GM19455 (cell line): ENCODE measurements around the gene GP1BA.

Source experiments
- ATAC-seq: cut with Tn5 transposase; IDR thresholded peaks from one replicate; pipeline ENCODE4 v1.9.1; 2021; ENCODE audit not compliant: unreplicated experiment

GP1BA gene

DNA sequence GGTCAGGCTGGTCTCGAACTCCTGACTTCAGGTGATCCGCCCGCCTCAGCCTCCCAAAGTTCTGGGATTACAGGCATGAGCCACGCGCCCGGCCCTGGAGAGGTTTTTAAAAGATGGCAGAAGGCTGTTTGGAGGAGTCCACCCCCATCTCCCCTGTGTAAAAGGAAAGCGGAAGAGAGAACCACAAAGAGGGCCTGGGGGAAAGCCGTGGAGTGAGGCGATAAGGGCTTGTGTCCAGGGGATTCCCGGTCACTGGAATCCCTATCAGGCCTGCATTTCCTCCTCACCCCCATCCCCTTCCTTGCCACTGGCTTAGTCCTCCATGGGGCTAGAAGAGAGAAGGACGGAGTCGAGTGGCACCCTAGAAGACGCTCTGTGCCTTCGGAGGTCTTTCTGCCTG, at the start of gene GP1BA:
Gene GP1BA, plus strand, starts transcription at position 315 of the 400 bp plus-strand sequence. CDS start 328 bp downstream, outside the sequence.
- ATAC-seq, result no peak

DNA sequence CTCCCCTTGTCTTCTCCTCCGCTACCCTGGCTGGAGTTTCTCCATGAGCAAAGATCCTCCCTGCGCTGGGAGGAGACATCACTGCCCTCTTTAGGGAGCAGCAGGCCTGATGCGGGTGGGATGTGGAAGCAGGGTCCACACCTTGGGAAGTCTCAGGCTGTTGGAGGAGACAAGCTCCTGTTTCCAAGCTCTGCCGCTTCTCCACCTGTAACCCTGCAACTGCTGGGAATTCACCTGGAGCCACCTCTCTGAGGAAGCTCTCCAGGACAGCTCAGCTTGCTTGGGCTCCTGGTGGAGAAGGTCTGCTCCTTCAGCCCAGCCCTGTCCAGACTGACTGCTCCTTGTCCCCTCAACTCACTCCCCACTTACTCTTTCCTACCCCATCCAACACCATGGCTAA, 47.6 kb upstream of the GP1BA start:
- ATAC-seq, result no peak

DNA sequence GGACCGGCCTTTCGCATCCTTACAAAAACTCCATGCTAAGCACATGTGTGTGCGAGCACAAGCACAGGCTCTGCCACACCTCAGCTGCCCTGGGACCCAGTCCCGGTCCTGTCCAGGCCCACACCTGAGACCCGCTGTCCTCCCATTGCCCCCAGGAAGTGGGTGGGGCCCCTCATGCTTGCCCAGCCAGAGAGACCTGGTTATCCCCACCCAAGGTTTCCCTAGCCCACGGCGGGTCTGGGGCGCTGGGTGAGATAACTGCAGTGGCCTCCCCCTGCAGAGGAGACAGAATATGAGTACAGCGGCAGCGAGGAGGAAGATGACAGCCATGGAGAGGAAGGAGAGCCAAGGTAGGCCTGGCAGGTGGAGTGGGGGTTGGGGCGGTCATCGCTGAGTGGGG, 45.2 kb upstream of the GP1BA start:
- ATAC-seq, result no peak

DNA sequence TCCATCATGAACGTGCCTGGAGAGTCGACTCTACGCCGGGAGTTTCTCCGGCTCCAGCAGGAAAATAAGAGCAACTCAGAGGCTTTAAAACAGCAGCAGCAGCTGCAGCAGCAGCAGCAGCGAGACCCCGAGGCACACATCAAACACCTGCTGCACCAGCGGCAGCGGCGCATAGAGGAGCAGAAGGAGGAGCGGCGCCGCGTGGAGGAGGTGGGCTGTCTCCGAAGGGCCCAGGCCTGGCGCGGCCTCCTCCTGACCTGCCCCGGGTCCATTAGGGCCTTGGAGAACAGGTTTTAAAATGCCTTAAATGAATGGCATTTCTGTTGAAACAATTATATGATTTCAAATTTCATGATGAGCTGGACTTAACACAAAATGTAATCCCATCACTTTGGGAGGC, 44.5 kb upstream of the GP1BA start:
- no peak for ATAC-seq

GRCh38 chr17:4891411-4892410, 40.4 kb upstream of the GP1BA start:
- ATAC-seq, result no peak

DNA sequence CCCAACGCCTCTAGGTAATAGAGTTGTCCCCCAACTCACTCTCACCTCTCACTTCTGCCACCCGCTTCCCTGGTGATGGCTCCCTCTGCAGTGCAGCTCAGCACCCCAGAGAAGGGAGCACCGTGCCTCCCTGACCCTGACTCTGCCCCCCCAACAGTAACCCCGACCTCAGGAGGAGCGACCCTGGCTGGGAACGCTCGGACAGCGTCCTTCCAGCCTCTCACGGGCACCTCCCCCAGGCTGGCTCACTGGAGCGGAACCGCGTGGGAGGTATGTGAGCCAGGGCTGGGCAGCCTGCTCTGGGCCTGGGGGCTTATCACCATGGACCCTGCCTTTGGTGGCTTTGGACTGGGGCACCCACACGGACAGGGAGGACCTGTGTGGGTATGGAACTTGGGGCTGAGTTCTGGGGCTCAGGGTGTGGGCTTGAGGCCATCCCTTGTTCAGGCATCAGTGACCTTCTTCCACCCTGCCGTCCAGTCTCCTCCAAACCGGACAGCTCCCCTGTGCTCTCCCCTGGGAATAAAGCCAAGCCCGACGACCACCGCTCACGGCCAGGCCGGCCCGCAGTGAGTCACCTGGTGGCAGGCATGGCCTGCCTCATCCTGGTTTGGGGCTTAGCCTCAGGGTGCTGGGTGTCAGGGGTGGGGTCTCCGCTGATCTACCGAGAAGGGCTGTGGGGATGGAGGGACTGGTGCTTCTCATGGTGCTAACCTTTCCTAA, 39.4 kb upstream of the GP1BA start:
- no peak for ATAC-seq

DNA sequence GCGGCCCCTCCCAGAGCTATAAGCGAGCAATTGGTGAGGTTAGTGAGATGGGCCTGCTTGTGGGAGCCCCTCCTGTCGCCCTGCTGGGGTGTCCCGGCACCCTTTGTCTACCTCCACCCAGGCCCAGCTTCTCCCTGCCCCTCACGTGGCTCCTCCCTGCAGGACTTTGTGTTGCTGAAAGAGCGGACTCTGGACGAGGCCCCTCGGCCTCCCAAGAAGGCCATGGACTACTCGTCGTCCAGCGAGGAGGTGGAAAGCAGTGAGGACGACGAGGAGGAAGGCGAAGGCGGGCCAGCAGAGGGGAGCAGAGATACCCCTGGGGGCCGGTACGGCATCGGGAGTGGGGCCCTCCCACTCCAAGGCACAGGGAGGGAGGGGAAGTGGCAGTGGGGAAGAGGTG, 38.8 kb upstream of the GP1BA start:
- no peak for ATAC-seq

DNA sequence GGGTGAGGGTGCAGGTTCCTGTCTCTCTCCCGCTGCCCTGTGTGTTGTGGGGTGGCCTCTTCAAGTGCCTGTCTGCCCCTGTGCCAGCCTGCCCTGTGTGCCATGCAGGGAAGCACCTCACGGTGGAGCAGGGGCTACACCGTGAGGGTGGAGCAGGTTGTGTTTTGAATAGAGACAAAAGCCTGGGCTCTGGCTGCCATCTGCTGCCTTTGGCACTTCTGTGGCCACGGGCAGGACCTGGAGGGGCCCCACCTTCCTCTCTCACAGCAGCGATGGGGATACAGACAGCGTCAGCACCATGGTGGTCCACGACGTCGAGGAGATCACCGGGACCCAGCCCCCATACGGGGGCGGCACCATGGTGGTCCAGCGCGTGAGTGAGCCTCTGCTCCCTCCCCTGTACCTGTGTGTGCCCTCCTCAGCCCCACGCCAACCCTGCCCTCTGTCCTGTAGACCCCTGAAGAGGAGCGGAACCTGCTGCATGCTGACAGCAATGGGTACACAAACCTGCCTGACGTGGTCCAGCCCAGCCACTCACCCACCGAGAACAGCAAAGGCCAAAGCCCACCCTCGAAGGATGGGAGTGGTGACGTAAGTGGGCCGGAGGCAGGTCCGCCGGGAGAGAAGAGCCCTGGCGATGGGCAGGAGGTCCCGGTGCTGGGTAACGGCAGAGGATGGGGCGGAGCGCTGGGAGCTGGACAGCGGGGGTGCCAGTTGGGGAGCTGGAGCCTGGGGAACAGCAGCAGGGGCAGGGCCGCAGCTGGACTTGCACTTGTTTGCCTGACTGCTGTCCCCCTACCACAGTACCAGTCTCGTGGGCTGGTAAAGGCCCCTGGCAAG, 38.1 kb upstream of the GP1BA start:
- no peak for ATAC-seq

DNA sequence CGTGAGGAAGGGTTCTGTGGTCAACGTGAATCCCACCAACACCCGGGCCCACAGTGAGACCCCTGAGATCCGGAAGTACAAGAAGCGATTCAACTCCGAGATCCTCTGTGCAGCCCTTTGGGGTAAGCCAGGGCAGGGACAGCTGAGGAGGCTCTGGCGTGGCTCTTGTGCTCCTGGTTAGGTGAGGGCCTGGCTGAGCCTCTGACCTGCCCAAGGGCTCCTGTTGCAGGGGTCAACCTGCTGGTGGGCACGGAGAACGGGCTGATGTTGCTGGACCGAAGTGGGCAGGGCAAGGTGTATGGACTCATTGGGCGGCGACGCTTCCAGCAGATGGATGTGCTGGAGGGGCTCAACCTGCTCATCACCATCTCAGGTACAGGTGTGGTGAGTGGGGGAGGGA, 37.0 kb upstream of the GP1BA start:
- no peak for ATAC-seq

DNA sequence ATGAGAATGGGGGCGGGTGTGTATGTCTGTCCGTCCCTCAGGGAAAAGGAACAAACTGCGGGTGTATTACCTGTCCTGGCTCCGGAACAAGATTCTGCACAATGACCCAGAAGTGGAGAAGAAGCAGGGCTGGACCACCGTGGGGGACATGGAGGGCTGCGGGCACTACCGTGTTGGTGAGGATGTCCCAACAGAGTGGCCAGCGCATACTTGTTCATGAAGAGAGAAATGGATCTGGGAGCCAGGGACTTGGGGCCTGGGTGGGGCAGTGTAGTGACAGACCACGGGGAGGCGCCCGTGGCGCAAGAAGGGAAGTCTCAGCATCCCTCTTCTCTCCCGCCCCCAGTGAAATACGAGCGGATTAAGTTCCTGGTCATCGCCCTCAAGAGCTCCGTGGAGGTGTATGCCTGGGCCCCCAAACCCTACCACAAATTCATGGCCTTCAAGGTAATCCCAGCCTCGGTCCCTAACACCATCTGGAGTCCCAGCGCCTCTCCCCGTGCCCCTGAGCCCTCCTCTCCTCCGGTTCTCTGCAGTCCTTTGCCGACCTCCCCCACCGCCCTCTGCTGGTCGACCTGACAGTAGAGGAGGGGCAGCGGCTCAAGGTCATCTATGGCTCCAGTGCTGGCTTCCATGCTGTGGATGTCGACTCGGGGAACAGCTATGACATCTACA, 36.3 kb upstream of the GP1BA start:
- ATAC-seq, result no peak

DNA sequence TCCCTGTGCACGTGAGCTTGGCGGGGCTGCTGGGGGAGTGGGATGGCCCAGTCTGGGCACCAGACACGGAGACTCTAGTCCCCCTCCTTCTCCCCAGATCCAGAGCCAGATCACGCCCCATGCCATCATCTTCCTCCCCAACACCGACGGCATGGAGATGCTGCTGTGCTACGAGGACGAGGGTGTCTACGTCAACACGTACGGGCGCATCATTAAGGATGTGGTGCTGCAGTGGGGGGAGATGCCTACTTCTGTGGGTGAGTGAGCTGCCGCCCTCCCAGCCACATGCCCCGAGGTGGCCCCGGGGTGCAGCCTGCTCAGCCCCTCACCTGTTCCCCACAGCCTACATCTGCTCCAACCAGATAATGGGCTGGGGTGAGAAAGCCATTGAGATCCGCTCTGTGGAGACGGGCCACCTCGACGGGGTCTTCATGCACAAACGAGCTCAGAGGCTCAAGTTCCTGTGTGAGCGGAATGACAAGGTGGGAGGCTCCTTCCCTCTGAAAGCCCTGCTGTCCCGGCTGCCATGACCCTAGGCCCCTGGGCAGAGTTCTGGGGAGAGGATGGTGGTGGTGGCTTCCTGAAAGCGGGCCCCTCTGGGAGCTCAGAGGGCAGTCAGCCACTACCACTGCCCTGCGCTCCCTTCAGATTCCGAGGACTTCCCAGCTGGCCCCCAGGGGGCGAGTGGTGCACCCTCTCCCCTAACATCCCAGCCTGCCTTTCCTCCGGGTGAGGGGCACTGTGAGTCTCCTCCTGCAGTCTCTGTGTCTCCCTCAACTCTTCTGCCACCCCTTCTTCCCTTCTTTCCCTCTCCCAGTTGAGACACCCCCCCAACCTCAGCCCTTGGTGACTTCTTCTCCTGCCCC, 35.5 kb upstream of the GP1BA start:
- ATAC-seq, result no peak

DNA sequence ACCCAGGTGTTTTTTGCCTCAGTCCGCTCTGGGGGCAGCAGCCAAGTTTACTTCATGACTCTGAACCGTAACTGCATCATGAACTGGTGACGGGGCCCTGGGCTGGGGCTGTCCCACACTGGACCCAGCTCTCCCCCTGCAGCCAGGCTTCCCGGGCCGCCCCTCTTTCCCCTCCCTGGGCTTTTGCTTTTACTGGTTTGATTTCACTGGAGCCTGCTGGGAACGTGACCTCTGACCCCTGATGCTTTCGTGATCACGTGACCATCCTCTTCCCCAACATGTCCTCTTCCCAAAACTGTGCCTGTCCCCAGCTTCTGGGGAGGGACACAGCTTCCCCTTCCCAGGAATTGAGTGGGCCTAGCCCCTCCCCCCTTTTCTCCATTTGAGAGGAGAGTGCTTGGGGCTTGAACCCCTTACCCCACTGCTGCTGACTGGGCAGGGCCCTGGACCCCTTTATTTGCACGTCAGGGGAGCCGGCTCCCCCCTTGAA, 34.8 kb upstream of the GP1BA start:
- no peak for ATAC-seq

GRCh38 chr17:4897785-4898184, 34.3 kb upstream of the GP1BA start:
- no peak for ATAC-seq

DNA sequence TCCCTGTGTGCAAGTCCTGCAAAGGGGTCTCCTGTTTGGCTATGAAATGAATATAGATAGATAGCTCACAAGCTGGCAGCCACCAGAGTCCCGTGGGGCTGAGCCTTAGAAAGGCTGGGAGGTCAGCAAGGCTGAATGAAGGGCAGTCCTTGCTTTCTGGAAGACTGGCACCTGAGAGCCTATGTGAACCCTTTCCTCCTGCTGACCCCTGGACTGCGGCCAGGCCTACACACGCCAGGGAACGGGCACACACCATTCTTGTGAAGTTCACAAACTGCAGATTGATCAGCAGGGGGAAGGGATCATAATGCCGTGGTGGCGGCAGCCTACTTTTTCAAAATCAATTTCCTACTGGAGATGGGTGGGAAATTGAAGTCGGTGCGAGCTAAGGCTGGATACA, 33.7 kb upstream of the GP1BA start:
- ATAC-seq, result no peak

DNA sequence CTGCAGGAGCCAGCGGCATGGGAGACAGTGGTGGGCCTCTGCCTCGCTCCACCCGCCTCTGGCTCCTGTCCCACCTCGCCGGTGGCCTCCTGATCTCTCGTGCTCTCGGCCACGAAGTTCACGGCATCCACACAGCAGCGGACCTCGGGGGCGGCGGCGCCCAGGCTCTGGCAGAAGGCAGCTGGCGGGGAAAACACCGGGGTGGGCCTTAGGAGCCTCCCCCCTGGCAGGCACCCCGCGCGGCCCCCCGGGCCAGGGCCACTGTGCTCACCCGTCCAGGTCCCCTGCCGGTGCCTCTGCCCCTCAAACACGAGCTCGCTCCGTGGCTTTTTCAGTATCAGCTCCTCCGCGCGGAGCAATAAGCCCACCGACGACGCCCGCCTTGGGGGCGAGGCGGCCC, 33.1 kb upstream of the GP1BA start:
- peak; percentile 11 for ATAC-seq

DNA sequence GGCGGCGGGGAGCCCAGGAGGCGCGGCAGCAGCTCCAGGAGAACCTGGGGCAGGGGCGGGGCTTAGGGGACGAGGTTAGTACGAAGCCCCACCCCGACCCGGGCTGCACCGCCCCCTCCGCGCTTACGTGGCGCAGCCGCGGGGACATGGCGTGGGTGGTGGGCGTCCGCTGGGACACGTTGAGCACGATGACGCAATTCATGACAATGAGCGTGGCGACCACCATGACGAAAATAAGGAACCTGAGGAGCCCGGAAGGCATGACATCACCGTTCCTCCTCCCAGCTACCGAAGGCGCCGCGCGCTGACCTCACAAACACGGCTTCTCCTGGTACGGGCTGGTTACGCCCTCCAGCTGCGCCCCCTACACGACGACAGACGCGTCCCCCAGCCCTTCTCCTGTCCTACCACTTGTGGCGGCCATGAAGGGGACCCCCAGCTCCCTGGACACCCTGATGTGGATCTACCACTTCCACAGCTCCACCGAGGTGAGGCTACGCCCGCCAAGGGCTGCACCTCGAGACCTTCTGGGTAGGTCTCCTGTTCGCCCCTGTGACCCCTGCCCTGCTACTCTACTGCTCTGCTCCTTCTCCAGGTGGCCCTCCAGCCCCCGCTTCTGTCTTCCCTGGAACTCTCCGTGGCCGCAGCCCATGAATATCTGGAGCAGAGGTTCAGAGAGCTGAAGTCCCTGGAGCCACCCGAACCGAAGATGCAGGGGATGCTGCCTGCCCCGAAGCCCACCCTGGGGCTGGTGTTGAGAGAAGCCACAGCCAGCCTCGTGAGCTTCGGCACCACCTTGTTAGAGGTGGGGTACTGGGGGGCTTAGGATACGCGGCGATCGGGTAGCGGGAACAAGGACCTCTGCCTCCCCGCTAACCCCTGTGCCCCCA, 32.5 kb upstream of the GP1BA start, which contains the start of gene C17orf107:
Gene C17orf107, plus strand, starts transcription at position 196 of the 890 bp plus-strand sequence. Its CDS starts 227 bp downstream, at position 423.
- peak; percentile 51 for ATAC-seq

DNA sequence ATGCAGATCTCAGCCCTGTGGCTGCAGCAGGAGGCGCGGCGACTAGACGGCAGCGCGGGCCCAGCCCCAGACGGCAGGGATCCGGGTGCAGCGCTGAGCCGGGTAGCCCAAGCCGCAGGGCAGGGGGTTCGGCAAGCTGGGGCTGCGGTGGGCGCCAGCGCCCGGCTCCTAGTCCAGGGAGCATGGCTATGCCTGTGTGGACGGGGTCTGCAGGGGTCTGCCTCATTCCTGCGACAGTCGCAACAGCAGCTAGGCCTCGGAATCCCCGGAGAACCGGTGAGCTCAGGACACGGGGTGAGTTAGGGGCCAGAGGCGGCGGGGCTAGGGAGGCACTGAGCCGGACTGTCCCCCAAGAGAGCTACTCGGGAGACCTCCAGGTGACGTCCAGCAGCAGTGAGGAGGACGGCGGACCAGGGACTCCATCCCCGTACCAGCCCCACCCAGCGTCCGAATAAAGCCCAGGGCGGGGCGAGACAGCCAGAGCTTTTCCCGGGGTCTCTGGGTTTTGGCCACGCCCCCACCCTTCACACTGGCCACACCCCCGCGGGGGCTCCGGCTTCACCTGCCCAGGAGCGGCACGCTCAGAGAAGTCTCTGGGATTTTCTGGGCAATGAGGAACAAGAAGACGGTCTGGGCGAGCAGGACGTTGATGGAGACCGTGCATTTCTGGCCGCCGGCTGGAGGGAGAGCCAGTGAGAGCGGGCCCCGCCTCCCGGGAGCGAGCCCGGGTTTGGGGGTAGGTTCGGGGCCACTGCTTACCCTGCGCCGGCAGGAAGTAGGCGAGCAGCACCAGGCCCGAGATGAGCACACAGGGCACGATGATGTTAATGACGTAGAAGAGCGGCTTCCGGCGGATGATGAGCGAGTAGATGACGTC, 31.6 kb upstream of the GP1BA start:
- no peak for ATAC-seq
